Left ventricle myocardium inferior (tissue), 1 donor: ENCODE results near the gene RBMS3. TPM values are rescaled to one million over a fixed set of nuclear protein-coding genes. Genes with fewer than 3 reads are reported as not detected.
A peak's percentile ranks its signal among the peaks of the same experiment; 100 is the strongest.

Experiments
- DNase-seq: peaks from one replicate; pipeline ENCODE4 v3.0.0-alpha.2; 2020
- H3K27ac ChIP-seq: fragments of 200-600 bp; replicated peaks from 2 replicates; pipeline ENCODE4 v1.8.0; 2021
- H3K27me3 ChIP-seq: fragments of 200-600 bp; 2 replicates; pipeline ENCODE4 v1.8.0; 2021; ENCODE audit warnings: low read depth
- H3K36me3 ChIP-seq: fragments of 200-600 bp; 2 replicates; pipeline ENCODE4 v1.8.0; 2021
- H3K4me1 ChIP-seq: fragments of 200-600 bp; 2 replicates; pipeline ENCODE4 v1.8.0; 2021
- H3K4me3 ChIP-seq: fragments of 200-600 bp; 2 replicates; pipeline ENCODE4 v1.8.0; 2021; ENCODE audit warnings: mild to moderate bottlenecking, moderate library complexity
- H3K9me3 ChIP-seq: fragments of 200-600 bp; replicated peaks from 2 replicates; pipeline ENCODE4 v1.8.0; 2021
- intact Hi-C: fragments of 100-400 bp; cut with micrococcal nuclease; formaldehyde crosslinking; loops from one replicate; pipeline ENCODE4 v1.11.0; 2022
- total RNA-seq: library from RNA; stranded (reverse); fragmentation: NEBNext Ultra II Directional; extraction: Animal tissue kit (Norgen Biotek cat#: 25700); gene quantifications from one replicate; pipeline ENCODE4 v1.2.1, GENCODE V29; 2021
- TF ChIP-seq, protein P1 (sequence below): fragments of 200-600 bp; IDR thresholded peaks from 2 replicates; pipeline ENCODE4 v1.8.0; 2021; ENCODE audit warnings: antibody characterized with exemption, mild to moderate bottlenecking, borderline replicate concordance
- donor health status: DM: no; HTN: yes; CAD: no; lungs with severe emphysema.

Gene RBMS3
- total RNA-seq, 1 donor from 2014 or later, result 25.3 TPM

DNA sequence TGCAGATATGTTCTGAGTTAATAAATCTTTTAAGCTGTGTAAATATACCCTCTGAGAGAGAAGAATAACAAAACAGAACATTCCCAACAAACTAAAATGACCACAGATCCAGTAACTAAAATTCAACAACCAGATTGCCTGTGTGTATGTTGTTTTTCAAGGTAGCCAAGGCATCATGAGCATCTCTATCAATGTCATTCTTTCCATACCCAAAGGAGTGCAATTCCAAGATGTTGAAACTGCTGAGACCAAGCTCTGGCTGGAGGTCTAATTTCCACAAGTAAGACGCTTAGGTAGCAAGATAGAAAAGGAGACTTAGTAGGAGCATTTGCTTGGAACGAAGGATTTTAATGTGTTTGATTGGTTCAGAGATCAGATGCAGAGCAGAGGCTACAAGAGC is 276.3 kb downstream of the RBMS3 start:
- H3K36me3 ChIP-seq, result no peaks in the 10 kb centered on the region
- H3K4me3 ChIP-seq, result no peak overlapping the region
- peak overlapping the region; percentile 4 for H3K27ac ChIP-seq
- TF ChIP-seq, protein P1, sequence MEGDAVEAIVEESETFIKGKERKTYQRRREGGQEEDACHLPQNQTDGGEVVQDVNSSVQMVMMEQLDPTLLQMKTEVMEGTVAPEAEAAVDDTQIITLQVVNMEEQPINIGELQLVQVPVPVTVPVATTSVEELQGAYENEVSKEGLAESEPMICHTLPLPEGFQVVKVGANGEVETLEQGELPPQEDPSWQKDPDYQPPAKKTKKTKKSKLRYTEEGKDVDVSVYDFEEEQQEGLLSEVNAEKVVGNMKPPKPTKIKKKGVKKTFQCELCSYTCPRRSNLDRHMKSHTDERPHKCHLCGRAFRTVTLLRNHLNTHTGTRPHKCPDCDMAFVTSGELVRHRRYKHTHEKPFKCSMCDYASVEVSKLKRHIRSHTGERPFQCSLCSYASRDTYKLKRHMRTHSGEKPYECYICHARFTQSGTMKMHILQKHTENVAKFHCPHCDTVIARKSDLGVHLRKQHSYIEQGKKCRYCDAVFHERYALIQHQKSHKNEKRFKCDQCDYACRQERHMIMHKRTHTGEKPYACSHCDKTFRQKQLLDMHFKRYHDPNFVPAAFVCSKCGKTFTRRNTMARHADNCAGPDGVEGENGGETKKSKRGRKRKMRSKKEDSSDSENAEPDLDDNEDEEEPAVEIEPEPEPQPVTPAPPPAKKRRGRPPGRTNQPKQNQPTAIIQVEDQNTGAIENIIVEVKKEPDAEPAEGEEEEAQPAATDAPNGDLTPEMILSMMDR, result no peak
- peaks cover 50% of the 10 kb centered on the region for H3K4me1 ChIP-seq
- no peaks in the 10 kb centered on the region for H3K27me3 ChIP-seq
- DNase-seq, result no peak
- no peaks in the 10 kb centered on the region for H3K9me3 ChIP-seq
- intact Hi-C loops, result no loop called here

DNA sequence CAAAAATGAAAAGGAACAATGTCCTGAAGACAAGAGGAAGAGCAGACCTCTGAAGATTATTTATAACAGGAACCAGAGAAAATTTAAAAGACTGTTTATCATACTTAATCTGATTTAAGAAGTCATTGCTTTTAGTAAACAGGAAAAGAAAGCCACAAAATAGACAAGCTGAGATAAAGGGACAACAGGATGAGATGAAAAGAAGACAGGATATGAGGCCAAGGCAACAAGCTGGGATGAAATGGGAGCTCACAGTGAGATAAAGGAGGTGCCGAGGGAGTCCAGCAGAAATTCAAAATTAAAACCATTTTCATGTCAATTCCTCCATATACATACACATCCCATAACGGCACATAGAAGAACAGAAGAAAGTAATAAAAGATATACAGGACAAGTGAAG is 277.0 kb downstream of the RBMS3 start:
- H3K4me1 ChIP-seq, result peaks cover 43% of the 10 kb centered on the region
- DNase-seq, result no peak
- intact Hi-C loops, result no loop called here
- no peak overlapping the region for H3K4me3 ChIP-seq
- no peaks in the 10 kb centered on the region for H3K36me3 ChIP-seq
- peak overlapping the region; percentile 4 for H3K27ac ChIP-seq
- H3K27me3 ChIP-seq, result no peaks in the 10 kb centered on the region
- no peaks in the 10 kb centered on the region for H3K9me3 ChIP-seq
- TF ChIP-seq, protein P1, result no peak

DNA sequence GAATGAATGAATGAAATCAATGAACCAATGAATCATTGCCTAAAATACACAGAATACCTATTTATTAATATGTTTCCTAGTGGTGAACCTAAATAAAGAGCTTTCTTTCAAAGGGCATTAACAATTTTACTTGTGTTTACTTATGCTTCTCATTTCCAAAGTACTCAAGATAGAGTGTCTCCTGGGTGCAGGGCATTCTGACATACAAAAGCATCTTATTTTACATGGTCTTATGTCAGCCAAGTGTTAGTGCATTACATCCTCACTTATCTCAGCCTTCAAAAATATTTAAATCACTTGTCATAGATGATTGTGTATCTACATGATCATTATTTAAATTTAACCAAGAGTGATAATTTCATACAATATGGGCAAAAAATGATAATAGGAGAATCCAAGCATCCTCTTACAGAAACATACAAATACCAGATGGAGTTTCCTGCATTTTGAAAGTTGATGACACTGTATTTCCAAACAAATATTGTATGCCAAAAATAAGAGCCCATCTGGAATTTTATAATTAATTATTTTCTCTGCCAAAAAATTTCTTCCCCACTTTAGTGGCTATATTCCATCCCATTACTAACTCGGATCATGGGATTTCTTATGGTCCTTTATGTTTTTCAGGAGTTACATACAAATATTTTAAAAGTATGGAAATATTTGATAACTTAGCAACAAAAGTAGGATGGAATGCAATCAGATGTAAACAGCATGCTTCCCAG is 279.0 kb downstream of the RBMS3 start:
- H3K9me3 ChIP-seq, result no peaks in the 10 kb centered on the region
- DNase-seq, result no peak
- TF ChIP-seq, protein P1, result no peak
- H3K36me3 ChIP-seq, result no peaks in the 10 kb centered on the region
- no peaks in the 10 kb centered on the region for H3K27me3 ChIP-seq
- H3K27ac ChIP-seq, result peak overlapping the region; percentile 27
- intact Hi-C loops, result no loop called here
- H3K4me3 ChIP-seq, result no peak overlapping the region
- H3K4me1 ChIP-seq, result peaks cover 34% of the 10 kb centered on the region

DNA sequence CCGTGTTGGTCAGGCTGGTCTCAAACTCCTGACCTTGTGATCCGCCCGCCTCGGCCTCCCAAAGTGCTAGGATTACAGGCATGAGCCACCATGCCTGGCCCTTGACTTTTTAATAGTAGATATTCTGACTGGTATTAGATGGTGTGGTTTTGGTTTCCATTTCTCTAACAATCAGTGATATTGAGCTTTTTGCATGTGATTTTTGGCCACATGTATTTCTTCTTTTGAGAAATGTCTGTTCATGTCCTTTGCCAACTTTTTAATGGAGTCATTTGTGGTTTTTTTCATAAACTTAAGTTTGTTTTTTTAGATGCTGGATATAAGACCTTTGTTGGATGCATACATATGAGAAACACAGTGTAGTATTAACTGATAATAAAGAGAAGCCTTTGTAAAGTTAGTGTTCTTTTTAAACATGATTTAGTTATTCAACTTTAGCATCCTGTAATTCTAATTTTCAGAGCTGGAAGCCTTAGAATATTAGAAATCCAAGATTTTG is 280.8 kb downstream of the RBMS3 start:
- TF ChIP-seq, protein P1, result no peak
- peak overlapping the region; percentile 24 for H3K27ac ChIP-seq
- intact Hi-C loops, result no loop called here

DNA sequence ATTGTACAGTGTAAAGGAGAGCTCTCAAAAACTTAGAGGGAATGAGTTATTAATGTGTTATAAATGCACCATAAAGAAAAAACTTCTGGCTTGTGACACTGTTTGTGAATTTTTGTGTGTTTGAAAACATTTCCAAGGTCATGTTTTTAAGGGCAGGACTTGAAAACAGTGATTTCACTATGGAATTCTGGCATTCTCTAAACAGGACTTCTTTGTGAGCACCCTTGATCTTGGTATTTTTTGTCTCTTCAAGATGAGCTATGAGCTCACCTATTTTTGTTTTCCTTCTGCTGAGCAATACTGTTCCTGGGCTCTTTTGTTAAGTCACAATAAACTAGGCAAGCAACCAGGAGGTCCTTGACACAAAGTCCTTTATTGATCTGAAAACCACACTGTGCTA is 284.4 kb downstream of the RBMS3 start:
- Histone ChIP-seq H3K27ac (peak overlapping the region; percentile 41), H3K9me3 (peaks cover under 1% of the 10 kb centered on the region), H3K4me3 (no peak overlapping the region), H3K27me3 (no peaks in the 10 kb centered on the region), H3K36me3 (no peaks in the 10 kb centered on the region), H3K4me1 (peaks cover 51% of the 10 kb centered on the region)
- no peak for DNase-seq
- intact Hi-C loops, result no loop called here
- TF ChIP-seq, protein P1, result no peak

More for the DNA sequence above, 280.8 kb downstream of the RBMS3 start:
- H3K36me3 ChIP-seq, result no peaks in the 10 kb centered on the region
- no peak overlapping the region for H3K4me3 ChIP-seq
- no peaks in the 10 kb centered on the region for H3K9me3 ChIP-seq
- DNase-seq, result no peak
- H3K27me3 ChIP-seq, result no peaks in the 10 kb centered on the region
- H3K4me1 ChIP-seq, result peaks cover 40% of the 10 kb centered on the region
